MCF 10A (cell line): ENCODE data around the gene KIRREL3. TPM values are rescaled to one million over a fixed set of nuclear protein-coding genes. Genes with fewer than 3 reads are reported as not detected.

Experiments used
- BruUV-seq: library from RNA; stranded (reverse); fragments of 400-500 nt; replicated peaks from 2 replicates; lab custom pipeline; 2021; lab: Mats Ljungman, UMichigan
- CTCF ChIA-PET: fragments of 300-600 bp; sonication (Branson Sonifier 250); formaldehyde crosslinking; extraction: SDS; loops from one replicate; lab custom pipeline; 2021; ENCODE audit warnings: antibody characterized with exemption, inconsistent platforms; lab: Yijun Ruan, JAX
- POLR2A ChIA-PET: fragments of 300-600, 350-650 bp; sonication (Branson Sonifier 250); formaldehyde crosslinking; extraction: SDS; loops from one replicate; lab custom pipeline; 2020; ENCODE audit warnings: antibody characterized with exemption, inconsistent platforms; lab: Yijun Ruan, JAX
- DNase-seq: peaks from one replicate; pipeline ENCODE4 v3.0.0-alpha.2; 2018; ENCODE audit not compliant: unreplicated experiment
- H3K27ac Mint-ChIP-seq: one replicate; pipeline ENCODE4 v1.8.0; 2022; ENCODE audit warnings: mild to moderate bottlenecking, low read depth, mixed read lengths; ENCODE audit not compliant: unreplicated experiment
- H3K27me3 Mint-ChIP-seq: one replicate; pipeline ENCODE4 v1.8.0; 2022; ENCODE audit warnings: mixed read lengths; ENCODE audit not compliant: insufficient read depth, unreplicated experiment
- H3K36me3 Mint-ChIP-seq: one replicate; pipeline ENCODE4 v1.8.0; 2022; ENCODE audit warnings: mild to moderate bottlenecking, moderate library complexity, mixed read lengths; ENCODE audit not compliant: insufficient read depth, unreplicated experiment
- H3K4me1 Mint-ChIP-seq: one replicate; pipeline ENCODE4 v1.8.0; 2022; ENCODE audit warnings: mixed read lengths; ENCODE audit not compliant: insufficient read depth, unreplicated experiment
- H3K4me3 Mint-ChIP-seq: one replicate; pipeline ENCODE4 v1.8.0; 2022; ENCODE audit warnings: mild to moderate bottlenecking, moderate library complexity, mixed read lengths; ENCODE audit not compliant: unreplicated experiment
- H3K9me3 Mint-ChIP-seq: one replicate; pipeline ENCODE4 v1.8.0; 2022; ENCODE audit warnings: mixed read lengths; ENCODE audit not compliant: unreplicated experiment
- CTCF ChIP-seq: fragments of 200-600 bp; IDR thresholded peaks from one replicate; pipeline ENCODE4 v1.8.0; 2022; ENCODE audit warnings: antibody characterized with exemption, mild to moderate bottlenecking; ENCODE audit not compliant: unreplicated experiment
- intact Hi-C: fragments of 100-400 bp; cut with micrococcal nuclease; formaldehyde crosslinking; loops from 2 replicates; pipeline ENCODE4 v1.14.1; 2022
- total RNA-seq: library from RNA; stranded (reverse); gene quantifications from 2 replicates; pipeline ENCODE4 v1.2.3, GENCODE V29; 2022

Gene KIRREL3
- total RNA-seq, 1 experiment from 2014 or later = not detected

- Mint-ChIP-seq H3K4me1 (no peaks in the 10 kb centered on the region), H3K4me3 (no peak overlapping the region), H3K27me3 (no peaks in the 10 kb centered on the region), H3K9me3 (peaks cover 7% of the 10 kb centered on the region), H3K27ac (no peak overlapping the region), H3K36me3 (no peaks in the 10 kb centered on the region)
- ChIA-PET POLR2A (no interaction called here), CTCF (interaction anchor here (0.8 kb wide), 1 partner anchor 405 kb away, joined by 3 read pairs; no protein-coding TSS in a partner anchor)
- BruUV-seq = no TSS peak
- TF ChIP-seq CTCF = no peak
- intact Hi-C loops = no loop called here
- no peak for DNase-seq
These were observed 116.0 kb downstream of the KIRREL3 start for GRCh38 chr11:126884594-126884993.

GRCh38 chr11:126884192-126884591, 116.4 kb downstream of the KIRREL3 start:
- ChIA-PET POLR2A (no interaction called here), CTCF (no interaction called here)
- Mint-ChIP-seq H3K4me3 (no peak overlapping the region), H3K27ac (no peak overlapping the region), H3K4me1 (no peaks in the 10 kb centered on the region), H3K27me3 (no peaks in the 10 kb centered on the region), H3K9me3 (peaks cover 7% of the 10 kb centered on the region), H3K36me3 (no peaks in the 10 kb centered on the region)
- no TSS peak for BruUV-seq
- no peak for TF ChIP-seq CTCF
- intact Hi-C loops = no loop called here
- DNase-seq = no peak

- POLR2A ChIA-PET = no interaction called here
- Mint-ChIP-seq H3K27ac (no peak overlapping the region), H3K36me3 (no peaks in the 10 kb centered on the region), H3K4me1 (no peaks in the 10 kb centered on the region), H3K9me3 (peaks cover 16% of the 10 kb centered on the region), H3K27me3 (no peaks in the 10 kb centered on the region), H3K4me3 (no peak overlapping the region)
- no peak for TF ChIP-seq CTCF
- CTCF ChIA-PET = interaction anchor here (1.0 kb wide), 1 partner anchor 273 kb away, joined by 5 read pairs; no protein-coding TSS in a partner anchor
- intact Hi-C loops = no loop called here
- no TSS peak for BruUV-seq
- DNase-seq = no peak
These were observed 119.7 kb downstream of the KIRREL3 start for GRCh38 chr11:126880872-126881271.

- POLR2A ChIA-PET = interaction anchor here (0.6 kb wide), 1 partner anchor 466 kb away, joined by 3 read pairs; no protein-coding TSS in a partner anchor
- peaks cover 12% of the 10 kb centered on the region for H3K9me3 Mint-ChIP-seq
These were observed 121.1 kb downstream of the KIRREL3 start for GRCh38 chr11:126879516-126879915.

More at GRCh38 chr11:126879516-126879915, 121.1 kb downstream of the KIRREL3 start:
- no TSS peak for BruUV-seq
- CTCF ChIA-PET = interaction anchor here (0.8 kb wide), 1 partner anchor 18 kb away, joined by 3 read pairs; no protein-coding TSS in a partner anchor
- H3K27me3 Mint-ChIP-seq = no peaks in the 10 kb centered on the region
- H3K4me1 Mint-ChIP-seq = no peaks in the 10 kb centered on the region
- DNase-seq = no peak
- H3K27ac Mint-ChIP-seq = no peak overlapping the region
- no peak for TF ChIP-seq CTCF
- no peak overlapping the region for H3K4me3 Mint-ChIP-seq
- intact Hi-C loops = no loop called here
- H3K36me3 Mint-ChIP-seq = no peaks in the 10 kb centered on the region
